ENCODE results near the gene NLRP6.
"Not testable (repeated sequence)": the region's sequence is repeated elsewhere in the genome, so short reads cannot be mapped to it uniquely, and the experiment has no call there.

The NLRP6 gene

GRCh38 chr11:278001-278951 lies at the start of gene NLRP6:
Gene NLRP6, plus strand, starts transcription at chr11:278407. Its CDS starts 163 bp downstream, at chr11:278570.
- DNase-seq (ENCODE audit: low read depth, low spot score) = no peak

- DNase-seq (ENCODE audit: low read depth, low spot score) = no peak
Observed at GRCh38 chr11:230431-230830, 47.8 kb upstream of the NLRP6 start.

DNA sequence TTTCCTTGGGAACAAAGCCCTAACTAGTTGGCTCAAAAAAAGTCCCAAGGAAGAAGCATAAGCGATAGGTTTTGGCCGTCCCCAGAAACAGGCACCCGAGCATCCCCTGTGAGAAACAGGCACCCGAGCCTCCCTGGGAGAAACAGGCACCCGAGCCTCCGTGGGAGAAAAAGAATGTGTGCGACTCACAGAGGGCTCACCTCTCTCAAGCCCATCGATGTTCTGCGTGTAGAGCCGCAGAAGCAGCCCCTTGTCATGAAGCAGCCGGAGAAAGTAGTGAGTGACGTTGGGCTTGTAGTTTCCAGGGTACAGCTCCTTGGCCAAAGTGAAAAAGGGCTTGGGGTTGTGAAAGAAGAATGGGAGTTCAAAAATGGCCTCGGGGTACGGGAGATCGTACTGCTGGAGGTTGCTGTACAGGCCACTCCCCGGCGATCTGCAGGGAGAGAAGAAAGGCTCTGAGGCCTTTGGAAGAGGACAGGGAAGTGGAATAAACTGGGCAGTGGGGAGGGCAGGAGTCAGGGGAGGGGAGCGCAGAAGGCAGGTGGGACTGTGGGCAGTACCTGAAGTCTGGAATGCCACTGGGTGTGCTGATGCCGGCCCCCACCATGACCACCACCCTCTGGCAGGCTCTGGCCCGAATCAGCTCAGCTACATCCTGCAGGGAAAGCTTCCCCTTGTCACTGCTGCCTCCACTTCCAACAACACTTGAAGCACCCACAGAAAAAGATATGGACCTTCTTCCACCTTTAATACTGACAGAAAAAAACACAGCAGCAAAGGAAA lies 45.2 kb upstream of the NLRP6 start:
- DNase-seq (ENCODE audit: low read depth, low spot score) = no peak

- DNase-seq (ENCODE audit: low read depth, low spot score) = no peak
Observed at GRCh38 chr11:235180-235579, 43.0 kb upstream of the NLRP6 start.

DNA sequence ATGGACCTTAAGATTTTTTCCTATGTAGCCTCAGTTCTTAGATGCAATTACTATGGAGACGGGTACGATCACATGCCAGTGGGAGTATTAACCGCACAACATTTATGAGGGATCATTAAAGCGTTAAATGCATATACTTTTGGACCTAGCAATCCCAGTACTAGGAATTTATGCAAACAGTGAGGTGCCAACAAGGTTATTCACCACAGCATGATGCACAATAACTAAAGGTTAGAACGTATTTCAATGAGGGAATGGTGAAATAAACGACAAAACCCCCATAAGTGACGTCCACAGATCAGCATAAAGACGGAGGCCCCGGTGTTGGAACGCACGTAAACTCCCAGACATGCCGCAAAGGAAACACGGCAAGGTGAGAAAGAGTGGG lies 42.6 kb upstream of the NLRP6 start:
- DNase-seq (ENCODE audit: low read depth, low spot score) = peak; percentile 64

DNA sequence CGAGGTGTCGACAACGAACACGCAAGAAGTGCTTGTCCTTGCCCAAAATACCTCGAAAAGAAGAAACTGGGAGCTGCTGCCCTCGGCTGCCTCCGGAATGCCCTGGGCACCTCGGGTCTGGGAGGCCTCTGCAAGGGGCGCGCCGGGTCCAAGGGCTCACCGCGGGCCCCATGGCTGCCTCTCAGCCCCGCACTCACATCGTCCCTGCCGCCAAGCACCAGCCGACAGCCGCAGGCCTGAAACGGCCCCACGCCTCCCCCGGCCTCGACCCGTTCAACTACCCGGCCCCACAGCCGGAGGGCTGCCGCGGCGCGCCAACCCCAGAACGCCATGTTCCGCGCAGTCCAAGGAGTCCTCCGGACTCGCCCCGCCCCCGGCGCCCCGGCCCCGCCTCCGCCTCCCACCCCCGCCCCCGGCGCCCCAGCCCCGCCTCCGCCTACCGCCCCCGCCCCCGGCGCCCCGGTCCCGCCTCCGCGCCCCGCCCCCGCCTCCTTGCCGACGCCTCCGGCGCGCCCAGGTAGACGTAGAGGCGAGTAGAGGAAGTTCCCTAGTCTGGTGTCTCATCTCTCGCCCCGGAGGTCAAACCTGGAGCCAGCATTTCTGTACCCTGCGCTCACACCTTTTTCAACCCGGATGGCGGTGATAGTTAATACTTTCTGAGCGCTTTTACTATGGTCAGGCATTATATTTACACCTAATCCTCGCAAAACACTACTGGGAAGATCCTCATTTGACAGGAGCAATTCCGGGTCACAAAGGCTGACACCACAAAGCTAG lies 42.0 kb upstream of the NLRP6 start, which contains the start of gene SIRT3:
Gene SIRT3 (minus strand): TSS at position 346 of the 777 bp plus-strand sequence. CDS start 14 bp downstream, at position 332.
- peak; percentile 38 for DNase-seq (ENCODE audit: low read depth, low spot score)

GRCh38 chr11:236774-237767 lies 41.1 kb upstream of the NLRP6 start, which contains the start of gene PSMD13:
Gene PSMD13, plus strand, starts transcription at chr11:236976. Its CDS starts 74 bp downstream, at chr11:237050.
- peak; percentile 80 for DNase-seq (ENCODE audit: low read depth, low spot score)

- DNase-seq (ENCODE audit: low read depth, low spot score) = not testable (repeated sequence)
Observed at GRCh38 chr11:238346-238745, 39.9 kb upstream of the NLRP6 start.

DNA sequence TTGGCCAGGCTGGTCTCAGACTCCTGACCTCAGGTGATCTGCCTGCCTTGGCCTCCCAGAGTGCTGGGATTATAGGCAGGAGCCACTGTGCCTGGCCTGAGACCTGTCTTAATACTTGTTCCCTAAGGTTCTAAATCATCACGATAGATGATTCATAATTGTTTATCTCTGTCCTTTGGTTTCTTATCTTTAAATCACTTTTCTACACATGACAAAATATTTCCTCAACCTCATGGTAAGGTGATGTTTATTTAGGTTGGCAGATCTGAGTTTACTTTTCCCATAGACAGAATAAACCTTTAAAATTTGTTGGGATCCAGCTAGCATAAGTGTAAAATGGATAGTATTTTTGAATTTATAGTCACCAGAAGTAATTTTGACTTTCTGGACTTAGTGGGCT lies 37.9 kb upstream of the NLRP6 start:
- no peak for DNase-seq (ENCODE audit: low read depth, low spot score)

GRCh38 chr11:241634-242033 lies 36.6 kb upstream of the NLRP6 start:
- DNase-seq (ENCODE audit: low read depth, low spot score) = no peak

DNA sequence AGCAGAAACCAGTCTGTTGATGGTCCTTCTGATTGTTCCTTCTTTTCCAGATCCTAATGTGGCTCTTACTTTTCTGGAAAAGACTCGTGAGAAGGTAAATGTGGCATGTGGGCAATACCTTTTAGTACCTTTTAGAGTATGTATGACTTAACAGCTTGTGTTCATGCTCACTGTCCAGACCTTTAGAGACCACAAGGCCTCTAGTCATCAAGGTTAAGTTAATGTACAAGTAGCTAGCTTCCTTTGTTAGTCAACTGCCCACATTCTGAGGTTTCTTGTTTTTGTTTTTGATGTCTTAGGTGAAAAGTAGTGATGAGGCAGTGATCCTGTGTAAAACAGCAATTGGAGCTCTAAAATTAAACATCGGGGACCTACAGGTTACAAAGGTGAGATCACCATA lies 33.8 kb upstream of the NLRP6 start:
- no peak for DNase-seq (ENCODE audit: low read depth, low spot score)

- no peak for DNase-seq (ENCODE audit: low read depth, low spot score)
Observed at GRCh38 chr11:249062-249461, 29.1 kb upstream of the NLRP6 start.

GRCh38 chr11:250274-250673 lies 27.9 kb upstream of the NLRP6 start:
- DNase-seq (ENCODE audit: low read depth, low spot score) = no peak

DNA sequence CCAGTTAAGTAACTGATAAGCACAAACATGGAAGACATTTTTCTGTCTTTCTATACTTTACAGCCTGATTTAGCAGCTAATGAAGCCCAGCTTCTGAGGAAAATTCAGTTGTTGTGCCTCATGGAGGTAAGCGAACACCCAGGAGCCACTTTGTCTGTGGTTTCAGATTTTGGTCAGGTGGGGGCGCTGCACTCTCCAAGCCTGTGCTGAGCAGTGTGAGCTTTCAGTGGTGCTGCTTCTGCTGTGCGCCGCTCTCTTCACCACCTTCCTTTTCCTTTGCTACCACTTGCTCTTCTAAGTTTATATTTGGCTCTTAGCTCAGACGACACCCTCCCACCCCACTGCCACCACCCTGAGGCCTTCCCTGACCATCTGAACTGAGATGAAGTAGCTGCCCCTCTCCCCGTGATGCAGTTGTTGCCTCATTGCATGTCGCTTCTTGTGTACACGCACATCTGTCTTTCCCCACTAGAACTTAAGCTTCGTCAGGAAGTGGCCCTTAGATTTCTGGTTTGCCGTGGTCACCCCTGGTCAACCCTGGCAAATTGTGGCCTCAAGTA lies 27.4 kb upstream of the NLRP6 start:
- peak; percentile 58 for DNase-seq (ENCODE audit: low read depth, low spot score)

GRCh38 chr11:251550-251949 lies 26.7 kb upstream of the NLRP6 start:
- no peak for DNase-seq (ENCODE audit: low read depth, low spot score)

- no peak for DNase-seq (ENCODE audit: low read depth, low spot score)
Observed at GRCh38 chr11:252666-253065, 25.5 kb upstream of the NLRP6 start.

DNA sequence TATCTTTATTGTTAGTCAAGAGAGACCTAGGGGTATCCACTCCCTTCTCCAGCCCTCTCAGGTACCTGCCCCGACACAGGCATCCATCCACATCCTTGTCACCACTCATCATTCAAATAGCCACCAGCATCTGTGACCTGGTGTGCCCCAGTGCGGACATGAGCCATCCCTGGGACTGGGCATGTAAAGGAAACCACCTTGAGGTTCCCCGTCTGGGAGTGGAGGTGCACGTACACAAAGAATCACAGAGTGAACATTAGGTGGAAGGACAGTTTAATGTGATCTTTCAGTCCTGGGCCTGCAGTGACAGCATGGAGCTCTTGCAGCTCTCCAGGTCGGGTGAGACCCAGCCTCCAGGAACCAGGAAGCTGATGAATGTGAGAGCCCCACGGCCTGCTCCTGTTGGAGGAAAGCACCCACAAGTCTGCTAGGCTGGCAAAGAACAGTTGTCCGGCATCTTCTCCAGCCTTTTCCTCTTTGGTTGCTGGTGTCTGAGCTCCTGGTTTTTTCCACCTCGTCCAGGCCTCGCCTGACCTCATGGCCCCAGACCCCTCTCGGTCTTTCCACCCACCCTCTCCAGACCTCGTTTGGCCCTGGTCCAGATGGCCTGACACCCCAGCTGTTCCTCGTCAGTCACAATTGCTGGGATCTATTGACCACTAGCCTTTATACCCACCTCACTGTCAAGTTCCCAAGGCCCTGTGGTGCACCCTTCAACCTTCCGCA lies 24.9 kb upstream of the NLRP6 start:
- no peak for DNase-seq (ENCODE audit: low read depth, low spot score)

GRCh38 chr11:253886-254270 lies 24.3 kb upstream of the NLRP6 start:
- no peak for DNase-seq (ENCODE audit: low read depth, low spot score)

- no peak for DNase-seq (ENCODE audit: low read depth, low spot score)
Observed at GRCh38 chr11:255176-255575, 23.0 kb upstream of the NLRP6 start.

All from activated naive CD8-positive, alpha-beta T cell treated with anti-CD3 and anti-CD28 coated beads, Interleukin-2, amount 50 U/mL, for 16 hours (primary cell).